HG02981 (cell line): ENCODE measurements around the gene ANKRD31.

ENCODE experiments used
- ATAC-seq: cut with Tn5 transposase; IDR thresholded peaks from one replicate; pipeline ENCODE4 v1.9.1; 2021; ENCODE audit warnings: mild to moderate bottlenecking, moderate library complexity; ENCODE audit not compliant: unreplicated experiment

Gene ANKRD31

DNA sequence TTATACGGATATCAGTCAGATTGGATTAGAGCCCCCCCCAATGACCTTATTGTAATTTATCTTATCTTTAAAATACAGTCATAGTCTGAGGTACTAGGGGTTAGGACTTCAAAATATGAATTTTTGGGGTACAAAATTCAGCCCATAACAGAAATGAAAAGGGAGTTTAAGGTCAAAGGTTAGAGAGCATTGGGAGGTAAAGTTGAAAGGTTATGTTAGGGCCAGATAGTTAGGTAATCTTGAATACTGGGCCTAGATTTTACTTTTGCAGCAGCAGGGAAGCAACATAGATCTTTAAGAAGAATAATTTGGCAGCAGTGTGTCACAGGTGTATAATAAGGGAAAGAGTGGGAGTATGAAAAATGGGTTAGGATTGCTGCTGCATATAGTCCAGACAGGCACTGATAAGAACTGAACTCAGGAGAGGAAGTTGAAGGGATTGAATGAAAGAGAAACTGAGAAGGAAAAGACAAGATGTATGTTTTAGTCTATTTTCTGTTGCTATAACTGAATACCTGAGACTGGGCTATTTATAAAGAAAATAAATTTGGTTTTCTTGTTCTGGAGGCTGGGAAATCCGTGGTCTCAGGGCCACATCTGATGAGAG, 173.7 kb downstream of the ANKRD31 start:
- no peak for ATAC-seq

DNA sequence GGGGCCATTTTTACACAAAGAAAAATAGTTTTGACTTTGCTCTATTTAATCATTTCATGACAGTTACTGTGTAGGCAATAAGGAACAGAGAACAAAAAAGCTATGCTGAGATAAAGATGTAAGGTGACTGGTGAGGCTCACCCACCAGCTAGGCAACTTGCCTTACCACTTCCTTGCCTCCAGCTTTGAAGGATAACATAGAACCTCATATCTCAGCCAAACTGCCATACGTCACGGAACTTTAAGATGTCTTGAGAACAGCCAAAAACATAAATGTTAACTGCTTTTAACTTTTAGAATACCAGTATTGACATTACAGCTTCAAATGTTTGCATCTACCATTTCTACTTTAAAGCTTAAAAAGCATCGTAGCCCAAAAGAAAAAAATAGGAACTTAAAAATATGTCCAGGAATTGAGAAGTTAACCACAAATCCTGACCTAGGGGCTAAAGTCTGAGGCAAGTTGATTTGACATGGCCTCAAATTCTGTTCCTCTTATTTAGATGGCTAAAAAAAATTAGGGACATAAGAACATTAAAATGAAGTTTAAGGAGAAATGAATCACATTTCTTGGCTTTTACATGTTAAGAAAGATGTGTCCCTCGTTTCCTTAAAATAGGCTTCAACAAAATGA, 176.6 kb downstream of the ANKRD31 start:
- ATAC-seq: no peak

DNA sequence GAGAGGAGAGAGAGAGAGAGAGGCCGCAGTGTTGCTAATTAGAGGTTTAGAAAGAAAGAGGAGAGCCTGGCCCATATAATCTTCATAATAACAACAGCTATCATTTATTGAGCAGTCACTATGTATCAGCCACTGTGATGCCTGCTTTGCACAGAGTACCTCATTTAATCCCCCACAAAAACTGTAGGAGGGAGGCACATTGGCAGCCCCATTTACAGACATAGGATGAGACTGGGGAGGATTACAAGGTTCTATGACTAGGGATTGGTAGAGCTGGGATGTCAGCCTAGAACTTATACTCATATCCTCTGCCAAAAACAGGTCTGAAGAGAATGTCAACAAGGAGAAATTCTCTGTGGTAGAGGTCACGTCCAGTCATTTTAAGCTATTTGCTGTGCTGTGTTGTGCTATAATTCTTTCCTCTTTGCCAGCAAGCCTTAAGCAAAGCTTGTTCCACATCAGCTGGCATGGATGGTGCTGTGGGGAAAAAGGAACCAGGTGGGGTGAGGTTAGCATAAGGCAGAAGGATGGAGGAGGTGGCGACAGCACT, 177.6 kb downstream of the ANKRD31 start:
- no peak for ATAC-seq

DNA sequence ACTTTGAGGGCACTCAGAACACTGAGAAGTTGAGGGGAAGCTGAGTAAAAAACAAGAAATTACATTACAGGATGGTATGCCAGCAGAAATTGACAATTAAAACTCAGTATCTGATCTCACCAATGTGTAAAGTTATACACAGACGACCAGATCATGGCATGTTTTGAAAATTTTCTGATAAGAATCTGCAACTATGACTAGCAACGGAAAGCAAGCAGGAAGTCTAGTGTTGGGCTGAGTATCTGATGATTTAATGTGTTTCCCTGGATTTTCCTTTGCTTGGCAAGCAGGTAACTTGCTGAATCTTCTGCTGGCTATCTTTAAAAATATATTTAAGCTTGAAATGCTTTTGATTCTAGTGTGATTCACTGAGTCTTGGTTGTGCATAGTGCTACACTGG, 179.1 kb downstream of the ANKRD31 start:
- ATAC-seq: no peak

DNA sequence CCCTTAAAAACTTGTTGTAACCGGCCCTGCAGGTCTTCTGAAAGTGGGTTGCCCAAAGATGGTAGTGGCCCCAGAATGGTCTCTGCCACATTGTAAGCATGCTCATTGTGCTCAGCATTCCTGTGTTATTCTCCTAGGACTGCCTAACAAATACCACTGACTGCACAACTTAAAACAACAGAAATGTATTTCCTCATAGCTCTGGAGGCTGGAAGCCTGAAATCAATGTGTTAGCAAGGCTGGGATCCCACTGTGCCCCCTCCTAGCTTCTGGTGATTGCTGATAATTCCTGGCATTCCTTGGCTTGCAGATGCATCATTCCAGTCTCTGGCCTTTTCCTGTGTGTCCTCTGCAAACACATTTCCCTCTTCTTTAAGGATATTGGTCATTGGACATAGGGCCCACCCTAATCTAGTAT, 180.9 kb downstream of the ANKRD31 start:
- ATAC-seq: no peak

DNA sequence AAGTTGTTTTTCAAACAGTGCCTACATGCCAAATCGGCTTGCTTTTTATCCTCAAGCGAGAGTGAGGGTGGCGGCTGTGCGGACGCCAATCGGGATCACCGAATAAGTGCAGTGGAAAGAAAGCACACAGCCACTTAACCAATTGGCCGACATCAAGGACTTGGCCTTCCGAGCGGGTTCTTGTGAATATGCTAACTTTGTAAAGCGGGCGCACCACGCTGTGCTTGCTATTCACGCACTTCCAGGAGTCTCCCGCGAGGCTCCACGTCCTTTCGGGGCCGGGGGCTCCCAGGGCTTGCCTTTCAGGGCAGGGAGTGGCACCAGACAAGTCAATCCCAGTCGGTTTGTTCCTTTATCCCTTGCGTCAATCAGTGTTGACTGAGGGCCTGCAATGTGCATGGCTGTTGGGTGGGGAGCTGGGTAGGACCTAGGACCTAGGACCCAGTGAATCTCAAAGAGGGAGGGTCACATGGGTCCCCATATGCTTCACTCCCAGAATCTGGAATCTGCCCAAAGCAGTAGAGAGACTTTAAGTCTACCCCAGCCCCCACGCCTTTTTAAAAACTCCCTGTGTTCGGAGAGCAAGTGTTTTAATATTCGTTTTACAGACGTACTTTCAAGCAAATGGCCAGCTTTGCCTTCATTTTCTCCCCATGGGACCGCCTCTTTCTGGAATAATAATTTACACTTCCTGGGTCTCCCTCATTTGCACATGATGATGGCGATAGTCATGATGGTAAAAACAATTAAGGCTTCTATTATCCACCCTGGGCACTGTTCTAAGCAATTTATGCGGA, 182.3 kb downstream of the ANKRD31 start:
- ATAC-seq: no peak

DNA sequence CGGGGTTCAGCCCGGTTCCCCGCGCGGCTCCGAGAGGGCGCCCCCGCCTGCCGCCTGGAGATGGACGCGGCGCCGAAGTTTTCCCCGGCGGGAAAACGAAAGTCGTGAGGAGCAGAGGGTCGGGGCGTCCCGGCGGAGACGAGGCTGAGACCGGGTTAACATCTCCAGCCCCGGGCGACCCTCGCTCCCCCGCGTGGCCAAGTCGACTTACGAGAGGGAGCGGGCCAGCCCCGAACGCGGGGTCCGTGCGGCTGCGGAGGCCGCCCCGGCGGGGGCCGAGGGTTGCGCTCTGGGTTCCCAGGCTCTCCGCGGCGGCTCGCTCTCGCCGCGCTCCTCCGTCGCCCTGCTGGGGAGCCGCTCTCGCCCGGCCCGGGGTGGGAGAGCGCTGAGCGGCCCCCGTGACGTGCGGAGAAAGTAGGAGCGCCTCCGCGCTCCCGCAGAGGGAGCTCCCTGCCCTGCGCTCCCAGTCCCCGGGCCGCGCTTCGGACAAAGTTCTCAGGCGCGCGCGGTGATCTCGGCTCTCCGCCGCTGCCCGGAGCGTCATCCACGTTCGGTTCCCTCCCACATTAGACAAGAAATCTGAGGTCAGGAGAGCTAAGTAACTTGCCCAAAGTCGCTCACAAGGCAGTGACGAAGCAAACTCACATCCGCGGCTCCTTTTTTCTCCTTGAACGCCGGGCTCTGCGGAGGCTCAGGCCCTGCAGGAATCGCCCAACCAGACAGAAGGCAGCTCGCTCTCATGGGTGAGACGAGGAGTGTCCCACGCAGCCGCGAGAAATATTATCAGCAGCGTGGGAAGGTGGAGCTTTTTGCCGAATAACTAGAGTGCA, 183.2 kb downstream of the ANKRD31 start:
- no peak for ATAC-seq

DNA sequence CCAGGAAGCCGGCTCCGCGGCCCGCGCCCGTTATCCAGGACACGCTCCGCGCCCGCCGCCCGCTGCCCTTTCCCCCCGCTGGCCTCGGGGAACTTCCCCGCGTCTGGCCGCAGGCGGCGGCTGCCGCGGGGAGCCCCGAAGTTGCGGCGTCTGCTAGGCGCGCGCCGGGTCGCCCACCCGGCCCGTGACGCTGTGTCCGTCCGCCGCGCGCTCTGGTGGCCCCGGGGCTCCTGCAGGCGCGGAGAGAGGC, 183.7 kb downstream of the ANKRD31 start:
- no peak for ATAC-seq

DNA sequence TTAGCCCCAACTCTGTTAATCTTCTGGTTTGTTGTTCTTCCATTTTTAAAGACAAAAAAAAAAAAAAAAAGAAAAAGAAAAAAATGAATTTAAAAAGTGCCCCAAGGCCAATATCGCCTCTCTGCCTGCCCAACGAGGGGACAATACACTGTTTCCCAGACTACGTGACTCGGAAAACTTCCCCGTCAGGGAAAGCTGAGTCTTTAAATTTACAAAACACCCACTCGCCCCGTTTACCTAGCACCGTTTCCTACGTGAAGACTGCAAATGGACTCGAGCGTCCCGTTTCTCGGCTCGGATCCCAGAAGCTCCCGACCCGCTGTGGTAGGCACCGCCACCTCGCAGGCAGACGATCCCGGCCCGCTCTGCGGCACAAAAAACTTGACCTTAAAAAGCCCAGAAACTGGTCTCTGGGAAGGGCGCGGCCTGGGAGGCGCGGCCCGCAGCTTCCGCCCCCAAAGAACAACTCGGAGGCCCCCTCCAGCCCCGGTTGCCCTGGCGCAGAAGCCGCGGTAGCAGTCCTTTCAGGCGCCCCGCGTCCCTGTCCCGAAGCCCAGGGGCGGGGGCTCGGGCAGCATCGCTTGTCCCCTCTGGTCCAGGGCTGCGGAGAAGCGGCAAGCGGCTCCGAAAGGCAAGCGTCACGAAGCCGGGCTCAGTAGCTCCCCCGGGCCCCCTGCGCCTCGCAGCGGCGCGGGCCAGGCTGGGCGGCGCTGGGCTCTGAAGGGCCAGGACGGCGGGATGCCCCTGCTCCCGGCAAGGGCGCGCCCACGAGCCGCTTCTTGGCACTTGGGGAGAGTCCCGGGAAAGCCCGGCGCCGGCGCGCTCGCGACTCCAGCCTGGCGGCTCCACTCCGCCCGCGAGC, 184.3 kb downstream of the ANKRD31 start, which contains the start of gene GCNT4:
Gene GCNT4 (minus strand): TSS at position 367 of the 862 bp plus-strand sequence. CDS start 22,521 bp downstream, outside the sequence.
- no peak for ATAC-seq

DNA sequence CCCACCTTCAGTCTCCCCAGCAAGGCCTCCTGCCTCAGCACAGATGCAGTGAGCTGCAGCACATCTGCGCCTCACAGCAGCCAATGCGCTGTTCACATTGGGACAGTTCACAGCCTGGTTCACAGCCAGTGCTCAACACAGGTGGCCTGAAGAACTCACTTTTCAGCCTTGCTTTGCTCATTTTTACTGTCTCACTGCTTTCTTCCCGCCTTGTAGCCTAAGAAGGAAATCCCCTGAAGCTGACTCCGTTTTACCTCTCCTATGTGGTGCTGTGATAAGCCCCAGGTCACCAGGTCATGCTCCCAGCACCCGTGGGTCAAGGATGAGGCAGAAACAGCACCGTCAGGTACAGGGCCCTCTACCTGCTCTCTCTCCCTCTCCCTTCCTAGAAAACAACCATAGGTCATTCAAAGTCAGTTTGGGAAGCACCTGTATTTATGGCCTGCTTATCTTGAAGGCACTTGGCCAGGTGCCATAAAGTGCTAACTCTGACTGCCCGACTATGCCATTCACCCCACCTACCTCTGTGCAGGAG, 185.4 kb downstream of the ANKRD31 start:
- ATAC-seq: no peak

DNA sequence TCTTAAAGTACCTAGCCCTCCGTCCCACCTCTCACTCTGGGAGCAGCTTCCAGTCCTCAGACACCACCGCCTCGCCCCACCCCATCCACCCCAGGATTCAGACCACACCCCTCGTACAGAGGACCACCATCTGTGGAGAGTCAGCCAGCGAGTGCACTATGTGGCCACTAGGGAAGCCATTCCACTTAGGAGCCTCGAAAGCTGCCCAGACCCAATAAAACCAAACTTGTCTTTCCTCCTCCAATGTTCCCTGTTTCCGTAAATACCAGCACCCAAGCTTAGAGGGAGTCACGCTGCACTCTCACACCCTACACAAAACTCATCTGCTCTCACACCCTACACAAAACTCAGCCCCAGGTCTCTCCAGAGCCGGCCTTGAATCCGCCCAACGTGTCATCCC, 186.3 kb downstream of the ANKRD31 start:
- ATAC-seq: no peak

DNA sequence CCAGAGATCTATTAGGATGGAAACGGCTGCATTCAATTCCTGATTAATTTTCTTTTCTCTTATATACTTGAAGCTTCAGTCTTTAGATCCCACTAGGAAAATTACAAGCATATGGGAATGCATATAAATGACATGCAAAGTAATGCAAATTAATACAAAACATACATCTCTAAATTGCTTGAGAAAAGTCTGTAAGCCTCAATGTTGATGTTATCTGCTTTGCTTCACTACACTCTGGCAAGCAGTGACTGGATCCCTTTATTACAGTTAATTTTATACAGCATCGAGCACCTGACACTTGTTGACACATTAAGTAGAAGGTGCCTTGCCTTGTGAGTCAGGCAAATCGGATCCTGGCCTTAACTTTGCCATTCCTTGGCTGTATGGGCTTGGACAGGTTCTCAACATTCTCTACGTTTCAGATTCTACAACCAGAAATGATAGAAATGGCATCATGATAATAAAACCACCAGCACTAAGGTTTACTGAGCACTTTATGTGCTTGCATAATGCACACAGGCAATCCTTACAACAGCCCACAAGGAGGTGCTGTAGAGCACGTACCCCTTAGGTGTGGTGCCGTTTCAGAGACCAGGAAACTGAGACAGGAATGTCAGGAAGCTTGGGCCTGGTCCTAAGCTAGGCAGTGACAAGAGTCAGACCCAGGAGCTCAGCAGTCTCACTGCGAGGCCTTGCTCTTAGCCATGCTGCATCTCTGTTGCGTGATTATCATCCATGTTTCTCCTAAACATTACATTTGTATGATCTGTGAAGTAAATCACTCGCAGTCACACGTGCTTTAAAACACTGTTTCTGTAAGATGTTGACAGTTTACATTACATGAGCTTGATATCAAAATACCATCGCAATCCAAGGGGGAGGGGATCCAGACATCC, 187.0 kb downstream of the ANKRD31 start:
- peak; percentile 31 for ATAC-seq

DNA sequence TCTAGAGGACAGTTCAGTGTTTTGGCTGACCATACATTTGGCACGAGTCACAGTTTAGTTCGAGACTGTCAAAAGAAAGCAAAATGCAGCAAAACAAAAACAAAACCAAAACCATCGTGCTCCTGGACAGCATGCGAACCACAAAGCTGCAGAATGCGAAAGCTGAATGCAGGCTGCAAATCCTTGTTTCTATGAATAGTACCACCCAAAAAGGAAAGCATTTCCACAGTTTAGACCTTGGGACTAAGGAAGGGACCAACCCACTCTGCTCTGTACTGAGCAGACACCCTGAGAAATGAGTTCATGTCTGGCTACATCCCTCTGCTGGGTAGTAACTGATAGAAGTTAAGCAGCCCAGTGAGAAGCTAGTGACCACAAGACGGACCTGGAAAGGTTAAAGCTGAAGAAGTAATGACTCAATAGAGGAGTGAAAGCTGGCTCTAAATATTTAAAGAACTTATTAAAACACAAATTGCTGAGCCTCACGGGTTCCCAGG, 188.2 kb downstream of the ANKRD31 start:
- ATAC-seq: no peak

DNA sequence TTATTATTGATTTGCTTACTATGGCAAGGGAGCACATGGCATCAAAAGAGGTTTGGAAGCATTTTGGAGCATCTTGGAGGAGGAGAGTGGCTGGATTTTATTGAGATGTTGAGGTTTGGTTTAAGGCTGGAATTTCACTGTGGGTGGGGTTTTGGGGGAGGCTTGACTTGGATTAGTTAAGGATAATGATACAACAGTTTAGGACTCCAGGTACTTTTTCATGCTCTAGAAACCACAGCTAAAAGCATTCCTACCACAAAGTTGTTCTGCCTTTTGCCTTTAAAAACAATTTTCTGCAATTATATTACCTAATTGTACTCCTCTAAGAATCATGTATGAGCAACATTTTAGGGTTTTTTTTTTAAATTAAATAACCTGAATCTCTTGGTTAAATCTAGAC, 189.3 kb downstream of the ANKRD31 start:
- ATAC-seq: no peak

DNA sequence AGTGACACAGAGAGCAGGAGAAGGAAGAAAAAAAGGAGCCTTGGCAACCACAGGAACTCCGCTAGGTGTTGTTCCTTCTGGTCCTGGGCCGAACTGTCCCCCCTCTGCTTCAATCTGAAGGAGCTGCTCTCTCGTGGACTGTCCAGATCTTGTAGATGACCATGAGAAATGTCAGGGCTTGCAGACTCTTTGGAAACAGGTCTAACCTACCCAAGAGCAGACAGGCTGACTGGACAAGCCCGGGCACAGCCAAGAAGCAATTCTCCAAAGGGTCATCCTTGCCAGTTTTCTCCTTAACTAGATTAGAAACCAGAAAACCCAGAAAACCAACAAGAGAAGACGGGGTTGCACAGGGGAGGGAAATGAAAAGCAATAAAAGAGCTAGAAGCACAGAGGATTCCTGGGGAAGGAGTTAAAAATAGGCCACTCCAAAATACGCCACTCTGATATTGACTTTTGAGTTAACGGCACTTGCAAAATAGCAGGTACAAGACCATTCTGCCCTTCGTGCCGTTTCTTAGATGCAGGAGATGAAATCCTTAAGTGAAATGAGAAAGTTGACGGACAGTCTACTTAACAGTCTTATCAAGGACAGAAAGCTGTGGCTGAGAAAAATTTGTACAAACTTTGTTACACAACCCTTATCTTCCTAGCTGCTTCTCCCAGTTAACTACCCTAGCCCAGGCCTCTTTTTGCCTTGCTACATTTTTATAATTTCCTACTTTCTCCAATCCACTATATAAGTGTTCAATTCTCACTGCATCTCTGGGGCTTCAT, 190.1 kb downstream of the ANKRD31 start:
- ATAC-seq: no peak

DNA sequence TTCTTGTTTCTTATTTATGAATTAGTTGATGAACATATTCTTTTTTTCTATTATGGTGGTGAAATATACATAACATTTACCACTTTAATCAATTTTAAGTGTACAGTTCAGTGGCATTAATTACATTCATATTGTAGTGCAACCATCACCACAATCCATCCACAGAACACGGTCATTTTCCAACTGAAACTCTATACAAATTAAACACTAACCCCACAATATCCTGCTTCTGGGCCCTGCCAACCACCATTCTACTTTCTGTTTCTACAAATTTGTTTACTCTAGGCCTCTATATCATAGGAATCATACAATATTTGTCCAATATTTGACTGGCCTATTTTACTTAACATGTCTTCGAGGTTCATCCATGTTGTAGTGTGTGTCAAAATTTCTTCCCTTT, 191.6 kb downstream of the ANKRD31 start:
- ATAC-seq: no peak

DNA sequence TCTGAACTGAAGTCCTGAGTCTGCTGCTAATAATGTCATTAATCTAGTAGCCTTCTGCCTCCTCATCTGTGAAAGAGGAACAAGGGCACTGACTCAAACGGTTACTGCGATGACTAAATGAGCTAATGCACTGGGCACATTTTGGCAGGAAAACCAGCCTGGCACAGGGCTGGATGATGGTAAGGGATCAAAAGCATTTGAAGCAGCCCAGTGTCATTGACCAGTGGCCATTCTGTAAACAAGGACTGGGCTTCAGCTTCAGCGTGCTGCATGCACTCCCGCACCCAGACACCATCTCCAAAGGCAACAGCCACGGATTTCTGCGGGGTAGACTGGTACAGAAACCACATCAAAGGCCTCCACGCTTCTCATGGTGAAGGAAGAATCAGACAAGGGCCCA, 192.3 kb downstream of the ANKRD31 start:
- ATAC-seq: no peak

DNA sequence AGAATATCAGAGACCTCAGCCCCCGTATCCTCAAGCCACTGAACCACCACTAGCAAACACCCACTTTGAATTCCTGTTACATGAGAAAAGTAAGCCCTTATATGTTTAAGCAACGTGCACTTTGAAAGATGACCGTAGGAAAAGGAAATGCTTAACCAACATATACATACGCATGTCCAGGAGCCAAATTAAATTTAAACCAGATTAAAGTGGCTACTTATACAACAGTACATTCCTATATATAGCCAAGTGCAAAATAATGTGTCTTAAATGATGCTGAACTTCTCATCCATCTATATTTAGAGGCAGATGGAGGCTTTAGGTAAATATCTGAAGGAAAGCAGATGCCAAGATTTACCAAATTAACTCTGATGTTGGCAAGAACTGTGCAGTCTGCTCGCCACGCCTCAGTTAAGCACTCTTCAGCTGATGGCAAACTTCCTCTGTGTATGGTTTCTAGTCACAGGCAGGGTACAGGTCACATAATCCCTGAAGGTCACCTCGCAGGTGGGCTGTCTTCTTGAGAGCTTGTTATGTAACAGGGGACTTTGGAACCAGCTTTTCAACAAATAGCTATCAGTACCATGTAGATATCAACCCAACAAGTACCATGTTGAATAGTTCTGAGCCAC, 192.9 kb downstream of the ANKRD31 start:
- no peak for ATAC-seq
